Measurements from ENCODE around the gene MAN2B1.

The MAN2B1 gene

GRCh38 chr19:12695997-12696365 lies 29.4 kb upstream of the MAN2B1 start:
- peak overlapping the region; percentile 88 for H3K4me3 ChIP-seq (ENCODE audit: low read length)
- TF ChIP-seq, protein P1, sequence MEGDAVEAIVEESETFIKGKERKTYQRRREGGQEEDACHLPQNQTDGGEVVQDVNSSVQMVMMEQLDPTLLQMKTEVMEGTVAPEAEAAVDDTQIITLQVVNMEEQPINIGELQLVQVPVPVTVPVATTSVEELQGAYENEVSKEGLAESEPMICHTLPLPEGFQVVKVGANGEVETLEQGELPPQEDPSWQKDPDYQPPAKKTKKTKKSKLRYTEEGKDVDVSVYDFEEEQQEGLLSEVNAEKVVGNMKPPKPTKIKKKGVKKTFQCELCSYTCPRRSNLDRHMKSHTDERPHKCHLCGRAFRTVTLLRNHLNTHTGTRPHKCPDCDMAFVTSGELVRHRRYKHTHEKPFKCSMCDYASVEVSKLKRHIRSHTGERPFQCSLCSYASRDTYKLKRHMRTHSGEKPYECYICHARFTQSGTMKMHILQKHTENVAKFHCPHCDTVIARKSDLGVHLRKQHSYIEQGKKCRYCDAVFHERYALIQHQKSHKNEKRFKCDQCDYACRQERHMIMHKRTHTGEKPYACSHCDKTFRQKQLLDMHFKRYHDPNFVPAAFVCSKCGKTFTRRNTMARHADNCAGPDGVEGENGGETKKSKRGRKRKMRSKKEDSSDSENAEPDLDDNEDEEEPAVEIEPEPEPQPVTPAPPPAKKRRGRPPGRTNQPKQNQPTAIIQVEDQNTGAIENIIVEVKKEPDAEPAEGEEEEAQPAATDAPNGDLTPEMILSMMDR (conservative IDR thresholded peaks at IDR 0.05; ENCODE audit: low read depth, low read length) = no peak
- DNase-seq (ENCODE audit: low read depth) = no peak

DNA sequence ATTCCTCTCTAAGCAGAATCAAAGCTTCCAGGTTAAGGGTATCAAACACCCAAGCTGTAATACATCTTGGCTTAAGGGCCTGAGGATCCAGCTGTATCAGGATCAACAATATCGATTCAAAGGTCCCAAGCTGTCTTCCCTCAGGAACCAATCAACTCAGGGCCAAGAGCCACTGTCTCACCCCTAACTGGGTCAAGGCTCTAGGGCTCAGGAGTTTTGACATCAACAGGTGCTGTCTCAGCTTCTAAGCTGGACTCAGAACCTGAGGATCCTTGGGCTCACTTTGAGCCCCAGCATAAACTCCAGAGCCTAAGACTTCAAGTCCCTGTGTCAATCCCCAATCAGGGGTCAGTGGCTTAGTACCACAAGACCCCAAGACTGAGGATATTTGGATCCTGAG lies 29.0 kb upstream of the MAN2B1 start:
- DNase-seq (ENCODE audit: low read depth) = no peak
- TF ChIP-seq, protein P1 (conservative IDR thresholded peaks at IDR 0.05; ENCODE audit: low read depth, low read length) = no peak
- H3K4me3 ChIP-seq (ENCODE audit: low read length) = peak overlapping the region; percentile 88

DNA sequence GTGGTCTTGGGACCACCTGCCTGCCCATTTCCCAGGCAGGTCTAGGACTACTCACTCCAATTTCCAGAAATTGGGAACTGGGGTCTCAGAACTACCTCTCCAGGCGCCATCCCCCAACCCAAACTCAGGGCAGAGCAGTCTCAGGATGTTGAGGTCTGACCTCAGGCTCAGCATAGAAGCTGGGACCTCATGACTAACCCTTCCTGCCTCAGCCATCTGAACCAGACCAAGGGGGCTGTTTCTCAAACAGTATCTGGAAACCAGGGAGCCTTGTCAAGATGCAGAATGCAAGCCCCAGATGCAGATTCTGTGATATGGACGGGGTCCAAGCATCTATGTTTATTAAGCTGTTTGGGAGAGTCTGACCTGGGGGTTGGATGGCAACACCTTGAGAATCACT lies 28.6 kb upstream of the MAN2B1 start:
- TF ChIP-seq, protein P1 (conservative IDR thresholded peaks at IDR 0.05; ENCODE audit: low read depth, low read length) = no peak
- peak overlapping the region; percentile 5 for H3K4me3 ChIP-seq (ENCODE audit: low read length)
- DNase-seq (ENCODE audit: low read depth) = no peak

DNA sequence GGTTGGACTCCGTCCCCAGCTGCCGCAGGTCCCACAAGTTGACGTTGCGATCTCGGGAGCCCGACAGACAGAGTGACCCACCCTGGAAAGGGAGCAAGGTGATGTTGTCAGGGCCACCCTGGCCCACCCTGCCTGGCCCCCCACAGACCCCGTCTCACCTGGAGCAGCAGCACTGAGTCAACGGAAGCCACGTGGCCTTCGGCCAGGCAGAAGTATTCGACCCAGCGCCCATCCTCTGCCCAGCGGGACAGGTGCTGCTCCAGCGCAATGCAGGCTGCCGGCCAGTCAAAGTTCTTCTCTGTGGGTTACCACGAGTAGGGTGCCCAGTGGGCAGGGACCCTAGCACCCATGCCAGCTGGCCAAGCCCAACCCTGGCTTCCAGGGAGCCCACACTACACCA lies 28.1 kb upstream of the MAN2B1 start:
- TF ChIP-seq, protein P1 (conservative IDR thresholded peaks at IDR 0.05; ENCODE audit: low read depth, low read length) = no peak
- DNase-seq (ENCODE audit: low read depth) = no peak
- no peak overlapping the region for H3K4me3 ChIP-seq (ENCODE audit: low read length)

- TF ChIP-seq, protein P1 (conservative IDR thresholded peaks at IDR 0.05; ENCODE audit: low read depth, low read length) = no peak
- DNase-seq (ENCODE audit: low read depth) = no peak
- H3K4me3 ChIP-seq (ENCODE audit: low read length) = no peak overlapping the region
These were observed 26.4 kb upstream of the MAN2B1 start for GRCh38 chr19:12692960-12693359.

- H3K4me3 ChIP-seq (ENCODE audit: low read length) = no peak overlapping the region
- DNase-seq (ENCODE audit: low read depth) = no peak
- TF ChIP-seq, protein P1 (conservative IDR thresholded peaks at IDR 0.05; ENCODE audit: low read depth, low read length) = no peak
These were observed 23.2 kb upstream of the MAN2B1 start for GRCh38 chr19:12689581-12690216.

- no peak overlapping the region for H3K4me3 ChIP-seq (ENCODE audit: low read length)
- no peak for DNase-seq (ENCODE audit: low read depth)
- TF ChIP-seq, protein P1 (conservative IDR thresholded peaks at IDR 0.05; ENCODE audit: low read depth, low read length) = no peak
These were observed 22.5 kb upstream of the MAN2B1 start for GRCh38 chr19:12689012-12689411.

All from retinal pigment epithelial cell (primary cell).